AG04450 (cell line): ENCODE results near the gene BBS12. TPM values are rescaled to one million over a fixed set of nuclear protein-coding genes. Genes with fewer than 3 reads are reported as not detected.

Experiments
- CTCF ChIA-PET: fragments of 300-600, 350-600 bp; formaldehyde crosslinking; extraction: SDS; loops from one replicate; lab custom pipeline; 2022; ENCODE audit warnings: antibody characterized with exemption, inconsistent platforms; lab: Charles Lee
- POLR2A ChIA-PET: fragments of 350-600 bp; formaldehyde crosslinking; extraction: SDS; loops from one replicate; lab custom pipeline; 2021; ENCODE audit warnings: antibody characterized with exemption, inconsistent platforms; lab: Yijun Ruan, JAX
- DNase-seq: peaks from one replicate; pipeline ENCODE4 v3.0.0-alpha.2; 2011; ENCODE audit warnings: low read depth, low spot score
- H3K27ac ChIP-seq: one replicate; pipeline ENCODE4 v1.5.1; 2012; ENCODE audit warnings: low read depth, low read length, control low read depth
- H3K27me3 ChIP-seq: one replicate; pipeline ENCODE4 v1.6.0; 2012; ENCODE audit warnings: low read length; ENCODE audit not compliant: control insufficient read depth, insufficient read depth
- H3K4me3 ChIP-seq: 2 replicates; pipeline ENCODE4 v1.5.1; 2011; ENCODE audit warnings: mild to moderate bottlenecking, low read depth, low read length, control low read depth
- H3K9me3 ChIP-seq: 2 replicates; pipeline ENCODE4 v1.5.1; 2012; ENCODE audit warnings: low read length; ENCODE audit not compliant: control insufficient read depth, insufficient read depth
- CTCF ChIP-seq: IDR thresholded peaks from 2 replicates; pipeline ENCODE4 v1.5.1; 2011; ENCODE audit warnings: low read depth, low read length, control low read depth, inconsistent platforms
- polyA plus RNA-seq: library from polyadenylated mRNA; depleted of rRNA; stranded (reverse); fragments of >200 nt; gene quantifications from 2 replicates; pipeline ENCODE4 v1.2.3, GENCODE V29; 2011; rRNA removed

BBS12 gene
- polyA plus RNA-seq, 1 experiment, result 3.2 TPM

- no peaks in the 10 kb centered on the region for H3K27me3 ChIP-seq
- CTCF ChIA-PET, result no interaction called here
- POLR2A ChIA-PET, result no interaction called here
- no peaks in the 10 kb centered on the region for H3K9me3 ChIP-seq
- DNase-seq, result no peak
- no peak overlapping the region for H3K4me3 ChIP-seq
- TF ChIP-seq CTCF, result no peak
- no peak overlapping the region for H3K27ac ChIP-seq
Observed at GRCh38 chr4:122793811-122794210, 61.3 kb downstream of the BBS12 start.

Other genes with a start within 250 kb of the BBS12 start
- gene IL21, start 111.6 kb upstream of the BBS12 start, polyA plus RNA-seq, result not detected in 2 replicates
- gene FGF2, start 94.1 kb downstream of the BBS12 start, polyA plus RNA-seq, result 18.4 and 25.1 TPM in 2 replicates
- 5.1 and 5.9 TPM in 2 replicates for gene NUDT6, start 189.9 kb downstream of the BBS12 start, polyA plus RNA-seq